GM12878 (cell line): ENCODE data around the gene LMF1.
"Not testable (repeated sequence)": the region's sequence is repeated elsewhere in the genome, so short reads cannot be mapped to it uniquely, and the experiment has no call there.

ENCODE experiments used
- BCLAF1 ChIP-seq: fragments of 450-650 bp; IDR thresholded peaks from 2 replicates; pipeline ENCODE4 v1.6.1; 2017; ENCODE audit warnings: antibody characterized with exemption, mild to moderate bottlenecking, moderate library complexity
- CREM ChIP-seq: IDR thresholded peaks from 2 replicates; pipeline ENCODE4 v1.6.1; 2014; ENCODE audit warnings: antibody characterized with exemption, low read depth
- CTCF ChIP-seq, 3 experiments: IDR thresholded peaks in 2 of 3; conservative IDR thresholded peaks in 1 of 3; 2 replicates each; pipeline ENCODE4 v1.5.1; 2011; ENCODE audit warnings: low read depth in 3 of 3, low read length in 3 of 3, mild to moderate bottlenecking in 3 of 3, control low read depth in 2 of 3, moderate library complexity in 2 of 3, inconsistent platforms in 1 of 3, mixed read lengths in 1 of 3; ENCODE audit not compliant: control insufficient read depth in 2 of 3, insufficient read depth in 1 of 3; ENCODE audit errors: extremely low read depth in 1 of 3
- DPF2 ChIP-seq: fragments of 450-650 bp; IDR thresholded peaks from 2 replicates; pipeline ENCODE4 v1.6.1; 2017; ENCODE audit warnings: mild to moderate bottlenecking
- EZH2 ChIP-seq: IDR thresholded peaks from 2 replicates; pipeline ENCODE4 v1.6.1; 2012; ENCODE audit warnings: low read depth, mild to moderate bottlenecking, control low read depth, inconsistent platforms, low read length, borderline replicate concordance; ENCODE audit not compliant: control insufficient read depth
- MAX ChIP-seq: IDR thresholded peaks from 2 replicates; pipeline ENCODE4 v1.6.1; 2012; ENCODE audit warnings: low read depth, low read length, improper control_type of control experiment
- MYC ChIP-seq: IDR thresholded peaks from 2 replicates; pipeline ENCODE4 v1.6.1; 2011; ENCODE audit warnings: mild to moderate bottlenecking, low read length, moderate library complexity, inconsistent platforms; ENCODE audit not compliant: insufficient read depth, insufficient replicate concordance, insufficient read length, severe bottlenecking
- NFXL1 ChIP-seq: fragments of 450-650 bp; IDR thresholded peaks from 2 replicates; pipeline ENCODE4 v1.6.1; 2017; ENCODE audit warnings: antibody characterized with exemption, mild to moderate bottlenecking, borderline replicate concordance
- TARDBP ChIP-seq: IDR thresholded peaks from 2 replicates; pipeline ENCODE4 v1.6.1; 2016; ENCODE audit warnings: borderline replicate concordance
- TCF7 ChIP-seq: IDR thresholded peaks from 2 replicates; pipeline ENCODE4 v1.6.1; 2014; ENCODE audit warnings: antibody characterized with exemption, borderline replicate concordance
- ZNF274 ChIP-seq: IDR thresholded peaks from one replicate; pipeline ENCODE4 v1.8.0; 2011; ENCODE audit not compliant: insufficient read length, insufficient read depth

- TF ChIP-seq DPF2; CTCF (IDR thresholded peaks at IDR 0.05 in 2 of 3, conservative IDR thresholded peaks at IDR 0.05 in 1 of 3; ENCODE audit: control insufficient read depth in 2 of 3, extremely low read depth in 1 of 3, insufficient read depth in 1 of 3, low read depth in 3 of 3, low read length in 3 of 3); TARDBP; CREM; ZNF274; BCLAF1; MYC; TCF7; NFXL1; EZH2; MAX: not testable (repeated sequence)
These were observed 88.1 kb downstream of the LMF1 start for GRCh38 chr16:882671-883070.
